K562 (cell line): ENCODE data around the gene GNAI2. TPM values are rescaled to one million over a fixed set of nuclear protein-coding genes. Genes with fewer than 3 reads are reported as not detected.
A peak's percentile ranks its signal among the peaks of the same experiment; 100 is the strongest.

ENCODE experiments used
- ATAC-seq: fragments of 200-7000 bp; cut with Tn5 transposase; 3 replicates; pipeline ENCODE4 v1.9.1; 2020; ENCODE audit warnings: moderate library complexity
- BruUV-seq: library from RNA; stranded (reverse); fragments of 400-500 nt; replicated peaks from 2 replicates; lab custom pipeline; 2021; lab: Mats Ljungman, UMichigan
- CTCF ChIA-PET: fragments of 300-600 bp; formaldehyde crosslinking; extraction: SDS; loops from one replicate; lab custom pipeline; 2021; ENCODE audit warnings: low intra/inter-chr PET ratio; lab: Yijun Ruan, JAX
- POLR2A ChIA-PET: fragments of 300-600, 350-650 bp; sonication (Branson Sonifier 250); formaldehyde crosslinking; extraction: SDS; loops from one replicate; lab custom pipeline; 2021; ENCODE audit warnings: antibody characterized with exemption, inconsistent platforms; lab: Yijun Ruan, JAX
- DNase-seq, 4 experiments: peaks; one replicate each; pipeline versions ENCODE4 v3.0.0 to v3.0.0-alpha.2; 2011 to 2018; ENCODE audit warnings: low spot score in 3 of 4, mixed read lengths in 3 of 4; ENCODE audit errors: extremely low read depth in 1 of 4
- FAIRE-seq: peaks from 2 replicates; lab custom pipeline; 2011; peaks lifted over from hg19 to GRCh38; lab: Jason Lieb, UNC
- H2AFZ ChIP-seq: 2 replicates; pipeline ENCODE4 v1.6.0; 2011; ENCODE audit warnings: low read depth, low read length, control low read depth, inconsistent platforms
- H3K27ac ChIP-seq: fragments of 200-600 bp; 3 replicates; pipeline ENCODE4 v1.8.0; 2011; ENCODE audit warnings: low read depth, mild to moderate bottlenecking, control low read depth, inconsistent platforms, low read length, moderate library complexity, mixed read lengths; ENCODE audit errors: extremely low read depth
- H3K27me3 ChIP-seq, 2 experiments: fragments of 300-600 bp in 1 of 2; 2 replicates in 1 of 2; 3 replicates in 1 of 2; pipeline versions ENCODE4 v1.6.0 to v1.8.0; 2011; ENCODE audit warnings: inconsistent platforms in 2 of 2, low read length in 2 of 2, mild to moderate bottlenecking in 1 of 2, mixed read lengths in 1 of 2, moderate library complexity in 1 of 2; ENCODE audit not compliant: control insufficient read depth in 2 of 2, insufficient read depth in 2 of 2
- H3K36me3 ChIP-seq: fragments of 300-600 bp; 3 replicates; pipeline ENCODE4 v1.8.0; 2011; ENCODE audit warnings: mild to moderate bottlenecking, low read length, inconsistent platforms; ENCODE audit not compliant: control insufficient read depth, insufficient read depth
- H3K4me1 ChIP-seq, 2 experiments: fragments of 200-600 bp in 1 of 2; replicated peaks in 1 of 2; 2 replicates in 1 of 2; 3 replicates in 1 of 2; pipeline versions ENCODE4 v1.5.1 to v1.8.0; 2011; ENCODE audit warnings: inconsistent platforms in 2 of 2, low read length in 2 of 2, mild to moderate bottlenecking in 1 of 2, mixed read lengths in 1 of 2, moderate library complexity in 1 of 2; ENCODE audit not compliant: control insufficient read depth in 2 of 2, insufficient read depth in 2 of 2
- H3K4me2 ChIP-seq: 2 replicates; pipeline ENCODE4 v1.6.1; 2011; ENCODE audit warnings: low read length, control low read depth, inconsistent platforms, mixed read lengths; ENCODE audit not compliant: insufficient read depth
- H3K4me3 ChIP-seq: fragments of 200-600 bp; sonication (generic), shearing (Covaris generic); 2 replicates; pipeline ENCODE4 v1.5.1; 2016; ENCODE audit warnings: control low read depth, inconsistent platforms
- H3K79me2 ChIP-seq: fragments of 200-600 bp; 3 replicates; pipeline ENCODE4 v1.8.0; 2011; ENCODE audit warnings: low read length, inconsistent platforms; ENCODE audit not compliant: control insufficient read depth, insufficient read depth
- H3K9ac ChIP-seq, 2 experiments: 2 replicates each; pipeline versions ENCODE4 v1.6.0 to v1.6.1; 2011; ENCODE audit warnings: low read depth in 2 of 2, low read length in 2 of 2, control low read depth in 1 of 2, inconsistent platforms in 1 of 2, mild to moderate bottlenecking in 1 of 2, mixed read lengths in 1 of 2; ENCODE audit not compliant: insufficient read depth in 1 of 2
- H3K9me1 ChIP-seq: one replicate; pipeline ENCODE4 v1.6.0; 2011; ENCODE audit warnings: inconsistent platforms, mild to moderate bottlenecking, low read length, moderate library complexity; ENCODE audit not compliant: control insufficient read depth, insufficient read depth
- H3K9me3 ChIP-seq: replicated peaks from 2 replicates; pipeline ENCODE4 v1.5.1; 2011; ENCODE audit warnings: low read depth, low read length, inconsistent platforms; ENCODE audit not compliant: control insufficient read depth, insufficient read depth
- H4K20me1 ChIP-seq: replicated peaks from 2 replicates; pipeline ENCODE4 v1.6.1; 2011; ENCODE audit warnings: low read length, inconsistent platforms, mixed read lengths; ENCODE audit not compliant: control insufficient read depth, insufficient read depth
- EGR1 ChIP-seq: fragments of 450-650 bp; conservative IDR thresholded peaks from 2 replicates; pipeline ENCODE4 v1.6.1; 2017; ENCODE audit warnings: mild to moderate bottlenecking
- ELF1 ChIP-seq: fragments of 200-800 bp; sonication (Bioruptor generic); IDR thresholded peaks from 2 replicates; pipeline ENCODE4 v1.6.1; 2016; ENCODE audit warnings: missing genetic modification characterization, missing compliant biosample characterization
- FUS ChIP-seq: fragments of 200-400 bp; formaldehyde crosslinking; optimal IDR thresholded peaks from 2 replicates; pipeline ENCODE3; 2017; ENCODE audit warnings: low read depth, low read length
- HDAC3 ChIP-seq: fragments of 450-650 bp; IDR thresholded peaks from 2 replicates; pipeline ENCODE4 v1.6.1; 2018; ENCODE audit warnings: borderline replicate concordance, mild to moderate bottlenecking, moderate library complexity; ENCODE audit not compliant: partially characterized antibody
- KLF6 ChIP-seq: fragments of 250-450 bp; sonication (Bioruptor Pico); IDR thresholded peaks from 2 replicates; pipeline ENCODE4 v1.4.0; 2020; ENCODE audit warnings: mild to moderate bottlenecking, moderate library complexity, borderline replicate concordance
- L3MBTL2 ChIP-seq: fragments of 450-650 bp; IDR thresholded peaks from 2 replicates; pipeline ENCODE4 v1.6.1; 2016; ENCODE audit warnings: mild to moderate bottlenecking, moderate library complexity
- PHB ChIP-seq: fragments of 250-450 bp; sonication (Bioruptor Pico); IDR thresholded peaks from 2 replicates; pipeline ENCODE4 v1.5.0; 2021
- PTRF ChIP-seq: fragments of 450-650 bp; IDR thresholded peaks from 2 replicates; pipeline ENCODE4 v1.6.1; 2016; ENCODE audit warnings: mild to moderate bottlenecking, missing genetic modification characterization, missing compliant biosample characterization
- RBM39 ChIP-seq: fragments of 200-400 bp; formaldehyde crosslinking; optimal IDR thresholded peaks from 2 replicates; pipeline ENCODE3; 2018; ENCODE audit warnings: low read depth, low read length
- SRSF3 ChIP-seq: fragments of 200-400 bp; formaldehyde crosslinking; IDR thresholded peaks from 2 replicates; pipeline ENCODE4 v1.6.1; 2016; ENCODE audit warnings: mild to moderate bottlenecking, low read length, moderate library complexity; ENCODE audit not compliant: insufficient read depth
- XRCC4 ChIP-seq: IDR thresholded peaks from one replicate; pipeline ENCODE4 v1.6.1; 2011; ENCODE audit not compliant: insufficient read depth, insufficient read length; ENCODE audit errors: extremely low read depth
- WGBS: fragments of 100-300 bp; shearing (Covaris generic); methylation state at CpG from one replicate; pipeline ENCODE4 v1.1.6; 2016; ENCODE audit warnings: low coverage, mixed read lengths; ENCODE audit not compliant: insufficient coverage; ENCODE audit errors: missing lambda C conversion rate; 5-methylcytosine and 5-hydroxymethylcytosine counted together
- in situ Hi-C: fragments of 300-500 bp; cut with MboI; formaldehyde crosslinking; loops from 4 replicates; pipeline ENCODE4 v1.15.0; 2018; ENCODE audit warnings: inconsistent platforms, mixed read lengths
- intact Hi-C: fragments of 100-400 bp; cut with micrococcal nuclease; formaldehyde crosslinking; loops from 2 replicates; pipeline ENCODE4 v1.14.2; 2022
- polyA plus RNA-seq, 8 experiments: library from polyadenylated mRNA; depleted of rRNA in 4 of 8; stranded (reverse) in 5 of 8; unstranded in 3 of 8; fragments of >200 nt; fragmentation: Nextera tagmentation in 2 of 8; fragmentation: Illumina TruSeq in 1 of 8; extraction: Ambion mirVana in 2 of 8; extraction: Trizol in 1 of 8; gene quantifications; 2 replicates each; pipeline versions ENCODE4 v1.2.1 to v1.2.3, GENCODE V29; 2011 to 2014; ENCODE audit warnings: inconsistent platforms in 1 of 8, missing spikeins in 1 of 8
- total RNA-seq, 7 experiments: library from RNA; depleted of rRNA in 6 of 7; stranded (reverse); fragments of >200 nt in 6 of 7; fragmentation: Illumina TruSeq in 2 of 7; extraction: Trizol in 2 of 7; gene quantifications; 2 replicates each; pipeline versions ENCODE4 v1.2.1 to v1.2.3, GENCODE V29; 2011 to 2021; ENCODE audit warnings: low replicate concordance in 1 of 7
- TF ChIP-seq, protein P1 (sequence below): fragments of 150-350 bp; conservative IDR thresholded peaks from 2 replicates; pipeline ENCODE4 v1.6.1; 2014; ENCODE audit warnings: low read length
- TF ChIP-seq, protein P2 (sequence below), 2 experiments: fragments of 450-650 bp; conservative IDR thresholded peaks; 2 replicates each; pipeline ENCODE4 v1.6.1; 2017; ENCODE audit warnings: mild to moderate bottlenecking in 2 of 2, moderate library complexity in 2 of 2
- TF ChIP-seq, protein P3 (sequence below): fragments of 250-450 bp; sonication (Bioruptor Pico); IDR thresholded peaks from 2 replicates; pipeline ENCODE4 v1.9.0; 2021; ENCODE audit warnings: mild to moderate bottlenecking, inconsistent platforms

Gene GNAI2
- total and polyA plus RNA-seq, 9 of the 15 experiments (the other 6 are each of a cell fraction or from before 2014, with no cell fraction given), result 1.1 to 72.2 (median 42.7) TPM

DNA sequence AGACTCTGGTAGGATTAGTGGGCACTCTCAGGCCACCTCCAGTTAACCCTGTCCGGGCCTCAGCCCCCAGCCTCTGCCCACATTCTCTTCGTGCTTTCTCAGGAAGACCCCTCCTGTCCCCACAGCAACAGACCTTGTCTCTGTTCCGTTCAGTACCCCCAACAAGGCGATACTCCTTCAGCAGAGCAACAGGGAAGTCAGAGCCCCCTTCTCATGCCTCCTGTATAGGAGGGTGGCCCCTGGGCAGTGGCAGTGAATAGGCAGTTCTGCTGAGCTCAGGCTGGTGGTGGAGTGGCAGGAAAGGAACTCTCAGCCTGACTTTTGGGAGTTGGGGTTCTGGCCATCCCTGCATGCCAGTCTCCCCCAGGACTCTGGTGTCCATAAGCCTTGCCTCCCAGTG lies 33.5 kb downstream of the GNAI2 start:
- intact Hi-C loops (no loop called here), in situ Hi-C loops (no loop called here)
- no peak for ATAC-seq
- no peak overlapping the region for H2AFZ ChIP-seq
- POLR2A ChIA-PET, result interaction anchor here (0.5 to 1.0 kb wide), 2 partner anchors 23 to 105 kb away, joined by 3 read pairs; no protein-coding TSS in a partner anchor
- no peaks in the 10 kb centered on the region for H3K36me3 ChIP-seq
- no peak for DNase-seq
- WGBS, result 11% methylated on average over 3 of the region's 4 CpGs
- no peaks in the 10 kb centered on the region for H3K9me1 ChIP-seq
- no peak overlapping the region for H3K27ac ChIP-seq
- H3K9ac ChIP-seq, result 0 out of 4 replicates have a peak overlapping the region, but pooled peaks of 1 of the 2 experiments have one; percentile 2
- CTCF ChIA-PET, result interaction anchor here (0.6 kb wide), 1 partner anchor 43 kb away, joined by 3 read pairs; no protein-coding TSS in a partner anchor
- no peaks in the 10 kb centered on the region; the same call in 1 of the 2 replicates for H4K20me1 ChIP-seq
- no peaks in the 10 kb centered on the region for H3K9me3 ChIP-seq
- no peak overlapping the region for H3K4me2 ChIP-seq
- no TSS peak for BruUV-seq
- H3K27me3 ChIP-seq, result no peaks in the 10 kb centered on the region
- H3K4me1 ChIP-seq, result peaks cover 4 to 65% of the 10 kb centered on the region in 2 experiments; a peak in 3 of 5 replicates
- no peaks in the 10 kb centered on the region for H3K79me2 ChIP-seq
- H3K4me3 ChIP-seq, result no peak overlapping the region
- FAIRE-seq, result no peak
- no peak for TF ChIP-seq RBM39
- no peak for TF ChIP-seq KLF6 (CRISPR knock-in tag)
- no peak for TF ChIP-seq PTRF
- TF ChIP-seq, protein P1, sequence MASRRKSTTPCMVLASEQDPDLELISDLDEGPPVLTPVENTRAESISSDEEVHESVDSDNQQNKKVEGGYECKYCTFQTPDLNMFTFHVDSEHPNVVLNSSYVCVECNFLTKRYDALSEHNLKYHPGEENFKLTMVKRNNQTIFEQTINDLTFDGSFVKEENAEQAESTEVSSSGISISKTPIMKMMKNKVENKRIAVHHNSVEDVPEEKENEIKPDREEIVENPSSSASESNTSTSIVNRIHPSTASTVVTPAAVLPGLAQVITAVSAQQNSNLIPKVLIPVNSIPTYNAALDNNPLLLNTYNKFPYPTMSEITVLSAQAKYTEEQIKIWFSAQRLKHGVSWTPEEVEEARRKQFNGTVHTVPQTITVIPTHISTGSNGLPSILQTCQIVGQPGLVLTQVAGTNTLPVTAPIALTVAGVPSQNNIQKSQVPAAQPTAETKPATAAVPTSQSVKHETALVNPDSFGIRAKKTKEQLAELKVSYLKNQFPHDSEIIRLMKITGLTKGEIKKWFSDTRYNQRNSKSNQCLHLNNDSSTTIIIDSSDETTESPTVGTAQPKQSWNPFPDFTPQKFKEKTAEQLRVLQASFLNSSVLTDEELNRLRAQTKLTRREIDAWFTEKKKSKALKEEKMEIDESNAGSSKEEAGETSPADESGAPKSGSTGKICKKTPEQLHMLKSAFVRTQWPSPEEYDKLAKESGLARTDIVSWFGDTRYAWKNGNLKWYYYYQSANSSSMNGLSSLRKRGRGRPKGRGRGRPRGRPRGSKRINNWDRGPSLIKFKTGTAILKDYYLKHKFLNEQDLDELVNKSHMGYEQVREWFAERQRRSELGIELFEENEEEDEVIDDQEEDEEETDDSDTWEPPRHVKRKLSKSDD, result no peak
- TF ChIP-seq FUS, result no peak
- no peak for TF ChIP-seq PHB (CRISPR knock-in tag)
- no peak for TF ChIP-seq L3MBTL2
- TF ChIP-seq, protein P2, sequence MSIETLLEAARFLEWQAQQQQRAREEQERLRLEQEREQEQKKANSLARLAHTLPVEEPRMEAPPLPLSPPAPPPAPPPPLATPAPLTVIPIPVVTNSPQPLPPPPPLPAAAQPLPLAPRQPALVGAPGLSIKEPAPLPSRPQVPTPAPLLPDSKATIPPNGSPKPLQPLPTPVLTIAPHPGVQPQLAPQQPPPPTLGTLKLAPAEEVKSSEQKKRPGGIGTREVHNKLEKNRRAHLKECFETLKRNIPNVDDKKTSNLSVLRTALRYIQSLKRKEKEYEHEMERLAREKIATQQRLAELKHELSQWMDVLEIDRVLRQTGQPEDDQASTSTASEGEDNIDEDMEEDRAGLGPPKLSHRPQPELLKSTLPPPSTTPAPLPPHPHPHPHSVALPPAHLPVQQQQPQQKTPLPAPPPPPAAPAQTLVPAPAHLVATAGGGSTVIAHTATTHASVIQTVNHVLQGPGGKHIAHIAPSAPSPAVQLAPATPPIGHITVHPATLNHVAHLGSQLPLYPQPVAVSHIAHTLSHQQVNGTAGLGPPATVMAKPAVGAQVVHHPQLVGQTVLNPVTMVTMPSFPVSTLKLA (conservative IDR thresholded peaks at IDR 0.05), result no peak
- no peak for TF ChIP-seq SRSF3
- TF ChIP-seq, protein P3, sequence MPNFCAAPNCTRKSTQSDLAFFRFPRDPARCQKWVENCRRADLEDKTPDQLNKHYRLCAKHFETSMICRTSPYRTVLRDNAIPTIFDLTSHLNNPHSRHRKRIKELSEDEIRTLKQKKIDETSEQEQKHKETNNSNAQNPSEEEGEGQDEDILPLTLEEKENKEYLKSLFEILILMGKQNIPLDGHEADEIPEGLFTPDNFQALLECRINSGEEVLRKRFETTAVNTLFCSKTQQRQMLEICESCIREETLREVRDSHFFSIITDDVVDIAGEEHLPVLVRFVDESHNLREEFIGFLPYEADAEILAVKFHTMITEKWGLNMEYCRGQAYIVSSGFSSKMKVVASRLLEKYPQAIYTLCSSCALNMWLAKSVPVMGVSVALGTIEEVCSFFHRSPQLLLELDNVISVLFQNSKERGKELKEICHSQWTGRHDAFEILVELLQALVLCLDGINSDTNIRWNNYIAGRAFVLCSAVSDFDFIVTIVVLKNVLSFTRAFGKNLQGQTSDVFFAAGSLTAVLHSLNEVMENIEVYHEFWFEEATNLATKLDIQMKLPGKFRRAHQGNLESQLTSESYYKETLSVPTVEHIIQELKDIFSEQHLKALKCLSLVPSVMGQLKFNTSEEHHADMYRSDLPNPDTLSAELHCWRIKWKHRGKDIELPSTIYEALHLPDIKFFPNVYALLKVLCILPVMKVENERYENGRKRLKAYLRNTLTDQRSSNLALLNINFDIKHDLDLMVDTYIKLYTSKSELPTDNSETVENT (CRISPR knock-in tag), result no peak
- TF ChIP-seq ELF1, result no peak
- no peak for TF ChIP-seq EGR1
- no peak for TF ChIP-seq HDAC3
- TF ChIP-seq XRCC4, result no peak
